Endothelial cell of umbilical vein (primary cell): ENCODE data around the gene SCYL3. TPM values are rescaled to one million over a fixed set of nuclear protein-coding genes. Genes with fewer than 3 reads are reported as not detected.

Experiments used
- BruUV-seq: library from RNA; stranded (reverse); fragments of 400-500 nt; replicated peaks from 2 replicates; lab custom pipeline; 2021; lab: Mats Ljungman, UMichigan
- CTCF ChIA-PET: fragments of 300-600, 350-600 bp; sonication (Branson Sonifier 250); formaldehyde crosslinking; loops from one replicate; lab custom pipeline; 2021; ENCODE audit warnings: antibody characterized with exemption, inconsistent platforms; lab: Charles Lee
- POLR2A ChIA-PET: fragments of 300-600, 350-600 bp; sonication (Branson Sonifier 250); formaldehyde crosslinking; loops from one replicate; lab custom pipeline; 2021; ENCODE audit warnings: antibody characterized with exemption, inconsistent platforms; lab: Charles Lee
- DNase-seq: peaks from one replicate; pipeline ENCODE4 v3.0.0-alpha.2; 2011; ENCODE audit warnings: low read depth, low spot score
- FAIRE-seq: peaks from 2 replicates; lab custom pipeline; 2011; peaks lifted over from hg19 to GRCh38; lab: Jason Lieb, UNC
- H2AFZ ChIP-seq: 2 replicates; pipeline ENCODE4 v1.6.0; 2012; ENCODE audit warnings: low read depth, low read length, control low read depth, inconsistent platforms
- H3K27ac ChIP-seq: 2 replicates; pipeline ENCODE4 v1.5.1; 2011; ENCODE audit warnings: low read depth, mild to moderate bottlenecking, control low read depth, low read length, moderate library complexity; ENCODE audit not compliant: insufficient read depth
- H3K27me3 ChIP-seq, 2 experiments: 2 replicates each; pipeline versions ENCODE4 v1.6.0 to v1.6.1; 2011; ENCODE audit warnings: low read length in 2 of 2, mixed read lengths in 1 of 2; ENCODE audit not compliant: control insufficient read depth in 2 of 2, insufficient read depth in 2 of 2
- H3K36me3 ChIP-seq, 2 experiments: 2 replicates in 1 of 2; 3 replicates in 1 of 2; pipeline ENCODE4 v1.5.1; 2011; ENCODE audit warnings: low read length in 2 of 2, mild to moderate bottlenecking in 1 of 2, moderate library complexity in 1 of 2; ENCODE audit not compliant: control insufficient read depth in 2 of 2, insufficient read depth in 2 of 2; ENCODE audit errors: extremely low read depth in 1 of 2
- H3K4me1 ChIP-seq: 3 replicates; pipeline ENCODE4 v1.5.1; 2011; ENCODE audit warnings: mild to moderate bottlenecking, low read length; ENCODE audit not compliant: control insufficient read depth, insufficient read depth; ENCODE audit errors: extremely low read depth
- H3K4me2 ChIP-seq: 2 replicates; pipeline ENCODE4 v1.6.1; 2011; ENCODE audit warnings: low read length, control low read depth, mixed read lengths; ENCODE audit not compliant: insufficient read depth
- H3K4me3 ChIP-seq, 3 experiments: fragments of 200-600 bp in 1 of 3; sonication (generic), shearing (Covaris generic) in 1 of 3; replicated peaks in 1 of 3; 2 replicates each; pipeline ENCODE4 v1.5.1; 2011 to 2016; ENCODE audit warnings: control low read depth in 3 of 3, low read length in 3 of 3, mild to moderate bottlenecking in 2 of 3, inconsistent platforms in 1 of 3, low read depth in 1 of 3, moderate library complexity in 1 of 3; ENCODE audit not compliant: insufficient read depth in 1 of 3
- H3K79me2 ChIP-seq: 2 replicates; pipeline ENCODE4 v1.6.0; 2012; ENCODE audit warnings: low read length, inconsistent platforms; ENCODE audit not compliant: control insufficient read depth, insufficient read depth
- H3K9ac ChIP-seq: replicated peaks from 2 replicates; pipeline ENCODE3; 2011; ENCODE audit warnings: low read length, control low read depth; ENCODE audit not compliant: insufficient read depth; ENCODE audit errors: extremely low read depth
- H3K9me1 ChIP-seq: replicated peaks from 3 replicates; pipeline ENCODE4 v1.6.0; 2011; ENCODE audit warnings: mild to moderate bottlenecking, low read length; ENCODE audit not compliant: control insufficient read depth, insufficient read depth; ENCODE audit errors: extremely low read depth
- H3K9me3 ChIP-seq: replicated peaks from 2 replicates; pipeline ENCODE4 v1.5.1; 2012; ENCODE audit warnings: low read length, inconsistent platforms; ENCODE audit not compliant: control insufficient read depth, insufficient read depth
- H4K20me1 ChIP-seq: replicated peaks from 2 replicates; pipeline ENCODE3; 2011; ENCODE audit warnings: mild to moderate bottlenecking, low read length; ENCODE audit not compliant: control insufficient read depth, insufficient read depth; ENCODE audit errors: extremely low read depth
- EZH2 ChIP-seq: IDR thresholded peaks from 2 replicates; pipeline ENCODE4 v1.6.1; 2012; ENCODE audit warnings: borderline replicate concordance, low read depth, mild to moderate bottlenecking, moderate library complexity, low read length, inconsistent platforms; ENCODE audit not compliant: severe bottlenecking
- FOS ChIP-seq: IDR thresholded peaks from 2 replicates; pipeline ENCODE4 v1.6.1; 2011; ENCODE audit warnings: mild to moderate bottlenecking, low read length, moderate library complexity, borderline replicate concordance; ENCODE audit not compliant: insufficient read depth
- GATA2 ChIP-seq: IDR thresholded peaks from 2 replicates; pipeline ENCODE4 v1.7.0; 2011; ENCODE audit warnings: low read depth, mild to moderate bottlenecking, moderate library complexity, mixed read lengths, low read length; ENCODE audit not compliant: insufficient read length, insufficient read depth
- JUN ChIP-seq: IDR thresholded peaks from 2 replicates; pipeline ENCODE4 v1.6.1; 2011; ENCODE audit warnings: borderline replicate concordance, low read depth; ENCODE audit not compliant: insufficient read length, insufficient read depth
- MYC ChIP-seq: IDR thresholded peaks from one replicate; pipeline ENCODE4 v1.6.1; 2011; ENCODE audit warnings: mild to moderate bottlenecking, low read depth, low read length
- POLR2A ChIP-seq: IDR thresholded peaks from 2 replicates; pipeline ENCODE4 v1.6.1; 2012; ENCODE audit warnings: low read depth, mild to moderate bottlenecking, control low read depth, low read length
- POLR2AphosphoS5 ChIP-seq: IDR thresholded peaks from 2 replicates; pipeline ENCODE4 v1.6.1; 2012; ENCODE audit warnings: low read depth, mild to moderate bottlenecking, control low read depth, low read length, moderate library complexity; ENCODE audit not compliant: insufficient read depth
- dilution Hi-C: fragments of 300-500 bp; cut with MboI; formaldehyde crosslinking; loops from one replicate; pipeline ENCODE4 v1.15.0; 2019; ENCODE audit warnings: low sequenced_read_pairs; ENCODE audit not compliant: extremely low pct_ligation_motif_present
- intact Hi-C: fragments of 100-400 bp; cut with micrococcal nuclease; formaldehyde crosslinking; loops from one replicate; pipeline ENCODE4 v1.10.0; 2022
- polyA plus RNA-seq, 4 experiments: library from polyadenylated mRNA; depleted of rRNA in 3 of 4; stranded (reverse) in 3 of 4; unstranded in 1 of 4; fragments of >200 nt; gene quantifications; 2 replicates each; pipeline versions ENCODE4 v1.2.1 to v1.2.3, GENCODE V29; 2011 to 2012; ENCODE audit warnings: missing spikeins in 1 of 4
- total RNA-seq: library from RNA; stranded (reverse); gene quantifications from 2 replicates; pipeline ENCODE4 v1.2.3, GENCODE V29; 2021
- TF ChIP-seq, protein P1 (sequence below), 2 donors: IDR thresholded peaks; 1 replicate in 1 of 2; 2 replicates in 1 of 2; pipeline ENCODE4 v1.5.1; 2011; ENCODE audit warnings: low read length in 2 of 2, mild to moderate bottlenecking in 2 of 2, moderate library complexity in 2 of 2, control low read depth in 1 of 2, inconsistent platforms in 1 of 2, low read depth in 1 of 2; ENCODE audit not compliant: insufficient read depth in 1 of 2; ENCODE audit errors: extremely low read depth in 1 of 2
- TF ChIP-seq, protein P2 (sequence below): IDR thresholded peaks from 2 replicates; pipeline ENCODE4 v1.6.1; 2011; ENCODE audit not compliant: insufficient read depth, insufficient read length

The SCYL3 gene
- total and polyA plus RNA-seq, 2 donors (not counting 3 experiments of a cell fraction or from before 2014, with no cell fraction given) = 3.3 to 6.2 TPM

DNA sequence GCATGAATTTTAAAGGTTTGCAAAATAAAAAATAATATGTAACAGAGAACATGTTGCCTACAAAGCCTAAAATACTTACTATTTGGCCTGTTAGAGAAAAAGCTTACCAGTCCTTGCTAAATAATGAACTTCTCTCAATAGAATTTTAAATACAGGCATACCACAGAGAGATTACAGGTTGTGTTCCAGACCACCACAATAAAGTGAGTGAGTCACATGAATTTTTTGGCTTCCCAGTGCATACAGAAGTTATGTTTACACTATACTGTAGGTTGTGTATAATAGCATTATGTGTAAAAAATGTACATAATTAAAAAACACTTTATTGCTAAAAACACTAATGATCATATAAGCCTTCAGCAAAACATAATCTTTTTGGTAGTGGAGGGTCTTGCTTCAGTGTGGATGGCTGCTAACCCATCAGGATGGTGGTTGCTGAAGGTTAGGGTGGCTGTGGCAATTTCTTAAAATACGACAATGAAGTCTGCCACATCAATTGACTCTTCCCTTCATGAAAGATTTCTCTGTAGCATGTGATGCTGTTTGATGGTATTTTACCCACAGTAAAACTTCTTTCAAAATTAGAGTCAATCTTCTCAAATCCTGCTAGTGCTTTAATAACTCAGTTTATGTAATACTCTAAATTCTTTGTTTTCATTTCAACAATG, 48.6 kb downstream of the SCYL3 start:
- FAIRE-seq (no peak), DNase-seq (no peak)
- CTCF ChIA-PET = interaction anchor here (1.1 to 1.4 kb wide), 2 partner anchors 8 to 36 kb away, joined by 3 to 4 read pairs; no protein-coding TSS in a partner anchor
- H2AFZ ChIP-seq = no peak overlapping the region
- dilution Hi-C loops = no loop called here
- peaks cover 2 to 10% of the 10 kb centered on the region in 2 experiments for H3K36me3 ChIP-seq
- H3K4me3 ChIP-seq = no peak overlapping the region
- H3K4me1 ChIP-seq = no peaks in the 10 kb centered on the region
- H3K9me1 ChIP-seq = no peaks in the 10 kb centered on the region
- no peak overlapping the region for H3K27ac ChIP-seq
- POLR2A ChIA-PET = no interaction called here
- no peak overlapping the region for H3K4me2 ChIP-seq
- peaks cover 2% of the 10 kb centered on the region for H3K79me2 ChIP-seq
- no TSS peak for BruUV-seq
- H3K9me3 ChIP-seq = no peaks in the 10 kb centered on the region
- intact Hi-C loops = no loop called here
- no peaks in the 10 kb centered on the region for H3K27me3 ChIP-seq
- no peak overlapping the region for H3K9ac ChIP-seq
- TF ChIP-seq MYC (no peak), POLR2A (no peak), FOS (no peak), EZH2 (no peak), GATA2 (no peak), JUN (no peak), POLR2AphosphoS5 (no peak)
- TF ChIP-seq, protein P1, sequence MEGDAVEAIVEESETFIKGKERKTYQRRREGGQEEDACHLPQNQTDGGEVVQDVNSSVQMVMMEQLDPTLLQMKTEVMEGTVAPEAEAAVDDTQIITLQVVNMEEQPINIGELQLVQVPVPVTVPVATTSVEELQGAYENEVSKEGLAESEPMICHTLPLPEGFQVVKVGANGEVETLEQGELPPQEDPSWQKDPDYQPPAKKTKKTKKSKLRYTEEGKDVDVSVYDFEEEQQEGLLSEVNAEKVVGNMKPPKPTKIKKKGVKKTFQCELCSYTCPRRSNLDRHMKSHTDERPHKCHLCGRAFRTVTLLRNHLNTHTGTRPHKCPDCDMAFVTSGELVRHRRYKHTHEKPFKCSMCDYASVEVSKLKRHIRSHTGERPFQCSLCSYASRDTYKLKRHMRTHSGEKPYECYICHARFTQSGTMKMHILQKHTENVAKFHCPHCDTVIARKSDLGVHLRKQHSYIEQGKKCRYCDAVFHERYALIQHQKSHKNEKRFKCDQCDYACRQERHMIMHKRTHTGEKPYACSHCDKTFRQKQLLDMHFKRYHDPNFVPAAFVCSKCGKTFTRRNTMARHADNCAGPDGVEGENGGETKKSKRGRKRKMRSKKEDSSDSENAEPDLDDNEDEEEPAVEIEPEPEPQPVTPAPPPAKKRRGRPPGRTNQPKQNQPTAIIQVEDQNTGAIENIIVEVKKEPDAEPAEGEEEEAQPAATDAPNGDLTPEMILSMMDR (IDR thresholded peaks at IDR 0.05; ENCODE audit: extremely low read depth in 1 of 2, insufficient read depth in 1 of 2, low read depth in 1 of 2, low read length in 2 of 2) = no peak
- TF ChIP-seq, protein P2, sequence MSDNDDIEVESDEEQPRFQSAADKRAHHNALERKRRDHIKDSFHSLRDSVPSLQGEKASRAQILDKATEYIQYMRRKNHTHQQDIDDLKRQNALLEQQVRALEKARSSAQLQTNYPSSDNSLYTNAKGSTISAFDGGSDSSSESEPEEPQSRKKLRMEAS = no peak
- no peaks in the 10 kb centered on the region for H4K20me1 ChIP-seq
